PC-3 (cell line): ENCODE data around the gene FAM43B. TPM values are rescaled to one million over a fixed set of nuclear protein-coding genes. Genes with fewer than 3 reads are reported as not detected.

ENCODE experiments used
- ATAC-seq: fragments of 200-7000 bp; cut with Tn5 transposase; 2 replicates; pipeline ENCODE4 v1.9.1; 2020; ENCODE audit warnings: mild to moderate bottlenecking, moderate library complexity
- BruUV-seq: library from RNA; stranded (reverse); fragments of 400-500 nt; replicated peaks from 2 replicates; lab custom pipeline; 2021; lab: Mats Ljungman, UMichigan
- CTCF ChIA-PET: fragments of 300-600 bp; sonication (Branson Sonifier 250); formaldehyde crosslinking; loops from one replicate; lab custom pipeline; 2022; ENCODE audit warnings: antibody characterized with exemption; lab: Charles Lee
- POLR2A ChIA-PET: fragments of 300-600 bp; sonication (Branson Sonifier 250); formaldehyde crosslinking; loops from one replicate; lab custom pipeline; 2022; ENCODE audit warnings: antibody characterized with exemption; ENCODE audit not compliant: unreplicated experiment; lab: Charles Lee
- DNase-seq: peaks from one replicate; pipeline ENCODE4 v3.0.0-alpha.2; 2015
- H2AFZ ChIP-seq: fragments of 300-600 bp; sonication (generic); 2 replicates; pipeline ENCODE4 v1.6.0; 2016; ENCODE audit warnings: antibody characterized with exemption, low read length
- H3F3A ChIP-seq: fragments of 300-600 bp; sonication (generic); one replicate; pipeline ENCODE4 v1.6.0; 2017; ENCODE audit warnings: antibody characterized with exemption, low read length, control low read depth, mild to moderate bottlenecking; ENCODE audit not compliant: unreplicated experiment
- H3K27ac ChIP-seq: fragments of 300-600 bp; sonication (generic); 2 replicates; pipeline ENCODE4 v1.5.1; 2016; ENCODE audit warnings: mild to moderate bottlenecking, low read length
- H3K27me3 ChIP-seq: fragments of 300-600 bp; sonication (generic); 2 replicates; pipeline ENCODE4 v1.6.1; 2016; ENCODE audit warnings: low read length, mixed read lengths
- H3K36me3 ChIP-seq: fragments of 300-600 bp; sonication (generic); 2 replicates; pipeline ENCODE4 v1.6.1; 2016; ENCODE audit warnings: low read depth, mixed run types, low read length, mixed read lengths
- H3K4me1 ChIP-seq: fragments of 300-600 bp; sonication (generic); 2 replicates; pipeline ENCODE4 v1.5.1; 2016; ENCODE audit warnings: low read length; ENCODE audit not compliant: insufficient read depth
- H3K4me2 ChIP-seq: fragments of 300-600 bp; sonication (generic); 2 replicates; pipeline ENCODE4 v1.6.0; 2016; ENCODE audit warnings: low read length
- H3K4me3 ChIP-seq: fragments of 300-600 bp; sonication (generic); 2 replicates; pipeline ENCODE4 v1.5.1; 2016; ENCODE audit warnings: mild to moderate bottlenecking, low read length, mixed read lengths
- H3K79me2 ChIP-seq: fragments of 300-600 bp; sonication (generic); 2 replicates; pipeline ENCODE4 v1.6.1; 2017; ENCODE audit warnings: low read length, mixed read lengths
- H3K9ac ChIP-seq: fragments of 300-600 bp; sonication (generic); 2 replicates; pipeline ENCODE4 v1.6.0; 2016; ENCODE audit warnings: mild to moderate bottlenecking, low read length
- H3K9me2 ChIP-seq: fragments of 300-600 bp; sonication (generic); replicated peaks from 2 replicates; pipeline ENCODE4 v1.6.1; 2016; ENCODE audit warnings: mixed run types, low read length, mixed read lengths
- H3K9me3 ChIP-seq: fragments of 300-600 bp; sonication (generic); 2 replicates; pipeline ENCODE4 v1.6.1; 2016; ENCODE audit warnings: low read length, mixed read lengths
- H4K20me1 ChIP-seq: fragments of 300-600 bp; sonication (generic); 2 replicates; pipeline ENCODE4 v1.6.1; 2016; ENCODE audit warnings: low read length, mixed read lengths
- CTCF ChIP-seq: fragments of 300-600 bp; sonication (generic); conservative IDR thresholded peaks from 2 replicates; pipeline ENCODE4 v1.5.1; 2017; ENCODE audit warnings: antibody characterized with exemption, low read depth, mild to moderate bottlenecking, low read length
- EZH2 ChIP-seq: fragments of 300-600 bp; sonication (generic); IDR thresholded peaks from one replicate; pipeline ENCODE4 v1.6.1; 2017; ENCODE audit warnings: antibody characterized with exemption, mild to moderate bottlenecking, low read length; ENCODE audit not compliant: unreplicated experiment
- EZH2phosphoT487 ChIP-seq: fragments of 300-600 bp; sonication (generic); IDR thresholded peaks from 2 replicates; pipeline ENCODE4 v1.6.1; 2018; ENCODE audit warnings: mild to moderate bottlenecking, antibody characterized with exemption, low read length, borderline replicate concordance
- intact Hi-C: fragments of 100-400 bp; cut with micrococcal nuclease; formaldehyde crosslinking; loops from 2 replicates; pipeline ENCODE4 v1.9.0; 2023
- total RNA-seq: library from RNA; depleted of rRNA; stranded (reverse); fragments of >200 nt; gene quantifications from 2 replicates; pipeline ENCODE4 v1.2.3, GENCODE V29; 2014

The FAM43B gene
- total RNA-seq, 1 experiment from 2014 or later = 0.11 TPM

DNA sequence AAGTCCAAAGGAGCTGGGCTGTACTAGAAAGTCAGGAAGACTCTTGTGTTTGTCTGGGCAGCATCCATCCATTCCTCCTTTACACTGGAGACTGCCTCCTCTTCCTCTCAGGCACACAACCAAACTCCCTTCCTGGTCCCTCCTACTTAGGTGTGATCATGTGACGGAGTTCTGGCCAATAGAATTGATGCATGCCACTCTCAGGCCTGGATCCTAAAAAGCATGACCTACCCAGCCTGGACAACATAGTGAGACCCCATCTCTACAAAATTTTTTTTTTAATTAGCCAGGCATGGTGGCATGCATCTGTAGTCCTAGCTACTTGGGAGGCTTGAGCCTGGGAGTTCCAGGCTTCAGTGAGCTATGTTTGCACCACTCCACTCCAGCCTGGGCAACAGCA is 8.6 kb downstream of the FAM43B start:
- Histone ChIP-seq H3F3A (no peaks in the 10 kb centered on the region), H3K4me3 (no peak overlapping the region), H3K4me2 (no peak overlapping the region), H3K79me2 (no peaks in the 10 kb centered on the region), H2AFZ (no peak overlapping the region), H3K9ac (no peak overlapping the region), H3K9me2 (no peaks in the 10 kb centered on the region), H3K36me3 (no peaks in the 10 kb centered on the region), H3K9me3 (no peaks in the 10 kb centered on the region), H4K20me1 (no peaks in the 10 kb centered on the region), H3K27ac (no peak overlapping the region), H3K27me3 (no peaks in the 10 kb centered on the region), H3K4me1 (no peaks in the 10 kb centered on the region)
- intact Hi-C loops = no loop called here
- no TSS peak for BruUV-seq
- CTCF ChIA-PET = no interaction called here
- no peak for TF ChIP-seq CTCF
- TF ChIP-seq EZH2phosphoT487 = no peak
- no peak for TF ChIP-seq EZH2
- ATAC-seq (no peak), DNase-seq (no peak)
- POLR2A ChIA-PET = no interaction called here

- no peaks in the 10 kb centered on the region for H3K9me3 ChIP-seq
- no peak for ATAC-seq
- H3K9ac ChIP-seq = no peak overlapping the region
- H3F3A ChIP-seq = no peaks in the 10 kb centered on the region
- TF ChIP-seq EZH2phosphoT487 (no peak), EZH2 (no peak), CTCF (no peak)
- H3K4me3 ChIP-seq = no peak overlapping the region
- H3K4me1 ChIP-seq = no peaks in the 10 kb centered on the region
- BruUV-seq = no TSS peak
- no peak for DNase-seq
- H3K9me2 ChIP-seq = no peaks in the 10 kb centered on the region
- H3K36me3 ChIP-seq = no peaks in the 10 kb centered on the region
- no peak overlapping the region for H3K4me2 ChIP-seq
- no peaks in the 10 kb centered on the region for H3K27me3 ChIP-seq
- CTCF ChIA-PET = no interaction called here
- intact Hi-C loops = no loop called here
- H4K20me1 ChIP-seq = no peaks in the 10 kb centered on the region
- H3K79me2 ChIP-seq = no peaks in the 10 kb centered on the region
- H2AFZ ChIP-seq = no peak overlapping the region
- H3K27ac ChIP-seq = no peak overlapping the region
- POLR2A ChIA-PET = no interaction called here
Measured at GRCh38 chr1:20565234-20565633, 12.9 kb downstream of the FAM43B start.

DNA sequence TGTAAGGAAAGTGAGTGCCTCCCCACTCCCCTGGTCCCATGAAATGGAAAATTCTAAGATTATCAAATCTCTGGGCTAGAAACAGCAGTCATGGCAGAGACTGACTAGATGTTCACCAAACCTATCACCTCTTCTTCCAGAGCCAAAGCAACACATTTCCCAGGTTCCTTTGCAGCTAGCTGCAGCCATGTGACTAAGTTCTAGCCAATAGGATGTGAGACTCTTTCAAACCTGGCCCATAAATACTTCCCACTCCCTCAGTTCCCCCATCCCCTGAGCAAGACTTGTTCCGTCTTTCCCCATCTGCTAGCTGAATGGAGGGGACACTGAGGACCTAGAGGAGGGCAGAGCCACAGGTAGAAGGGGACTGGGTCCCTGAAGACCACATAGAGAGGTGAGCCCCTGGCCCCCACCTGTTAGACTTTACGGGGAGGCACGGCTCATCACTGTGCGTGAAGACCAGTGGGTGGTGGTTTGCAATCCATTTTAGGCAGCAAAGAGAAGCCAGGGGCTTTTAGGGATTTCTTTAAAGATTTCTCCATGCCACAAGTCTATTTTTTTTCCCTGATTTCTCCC is 17.2 kb downstream of the FAM43B start:
- no peak overlapping the region for H3K4me3 ChIP-seq
- no peak for ATAC-seq
- no peaks in the 10 kb centered on the region for H3K36me3 ChIP-seq
- H3K9ac ChIP-seq = no peak overlapping the region
- H3K79me2 ChIP-seq = no peaks in the 10 kb centered on the region
- H3K4me2 ChIP-seq = no peak overlapping the region
- no peak overlapping the region for H3K27ac ChIP-seq
- H3K9me3 ChIP-seq = no peaks in the 10 kb centered on the region
- no peaks in the 10 kb centered on the region for H3K27me3 ChIP-seq
- TF ChIP-seq CTCF (no peak), EZH2 (no peak), EZH2phosphoT487 (no peak)
- H3F3A ChIP-seq = no peaks in the 10 kb centered on the region
- no peaks in the 10 kb centered on the region for H4K20me1 ChIP-seq
- no TSS peak for BruUV-seq
- CTCF ChIA-PET = no interaction called here
- no peak overlapping the region for H2AFZ ChIP-seq
- no peak for DNase-seq
- no peaks in the 10 kb centered on the region for H3K4me1 ChIP-seq
- intact Hi-C loops = loop anchor here (5.0 kb wide), 1 partner anchor 608 kb away; the partner anchor contains the start of gene EIF4G3
- POLR2A ChIA-PET = no interaction called here
- no peaks in the 10 kb centered on the region for H3K9me2 ChIP-seq
